IMR-90 (cell line): Measurements from ENCODE around the gene RASAL1. TPM values are rescaled to one million over a fixed set of nuclear protein-coding genes. Genes with fewer than 3 reads are reported as not detected.
A peak's percentile ranks its signal among the peaks of the same experiment; 100 is the strongest.

ENCODE experiments used
- ATAC-seq: fragments of 200-7000 bp; cut with Tn5 transposase; 2 replicates; pipeline ENCODE4 v1.9.1; 2020; ENCODE audit warnings: low read depth, mild to moderate bottlenecking, moderate library complexity
- BruUV-seq: library from RNA; stranded (reverse); fragments of 400-500 nt; replicated peaks from 2 replicates; lab custom pipeline; 2021; lab: Mats Ljungman, UMichigan
- CTCF ChIA-PET: fragments of 300-600 bp; formaldehyde crosslinking; extraction: SDS; loops from one replicate; lab custom pipeline; 2021; ENCODE audit warnings: antibody characterized with exemption; lab: Yijun Ruan, JAX
- POLR2A ChIA-PET: fragments of 300-600 bp; sonication (Branson Sonifier 250); formaldehyde crosslinking; loops from one replicate; lab custom pipeline; 2022; ENCODE audit warnings: antibody characterized with exemption; ENCODE audit not compliant: unreplicated experiment; lab: Charles Lee
- DNase-seq: peaks from one replicate; pipeline ENCODE4 v3.0.0; 2013
- H2AFZ ChIP-seq: replicated peaks from 2 replicates; pipeline ENCODE3; 2013; ENCODE audit warnings: low read length, mild to moderate bottlenecking; ENCODE audit not compliant: poor library complexity
- H2AK5ac ChIP-seq: 2 replicates; pipeline ENCODE4 v1.6.1; 2013; ENCODE audit warnings: low read depth, low read length, inconsistent platforms
- H2AK9ac ChIP-seq: replicated peaks from 2 replicates; pipeline ENCODE3; 2013; ENCODE audit warnings: mild to moderate bottlenecking, low read depth, low read length, moderate library complexity; ENCODE audit not compliant: poor library complexity
- H2BK120ac ChIP-seq: 2 replicates; pipeline ENCODE4 v1.6.1; 2013; ENCODE audit warnings: low read depth, low read length, inconsistent platforms
- H2BK15ac ChIP-seq: 3 replicates; pipeline ENCODE4 v1.6.1; 2013; ENCODE audit warnings: low read depth, low read length, inconsistent platforms
- H2BK20ac ChIP-seq: 2 replicates; pipeline ENCODE4 v1.6.1; 2013; ENCODE audit warnings: low read depth, mild to moderate bottlenecking, inconsistent platforms, low read length, moderate library complexity
- H2BK5ac ChIP-seq: 2 replicates; pipeline ENCODE4 v1.6.1; 2013; ENCODE audit warnings: mild to moderate bottlenecking, low read depth, low read length, inconsistent platforms; ENCODE audit not compliant: poor library complexity, severe bottlenecking
- H3K14ac ChIP-seq: replicated peaks from 2 replicates; pipeline ENCODE4 v1.6.1; 2013; ENCODE audit warnings: low read depth, low read length, inconsistent platforms
- H3K18ac ChIP-seq: 2 replicates; pipeline ENCODE4 v1.6.1; 2013; ENCODE audit warnings: low read depth, low read length, control low read depth
- H3K23ac ChIP-seq: 2 replicates; pipeline ENCODE4 v1.6.1; 2013; ENCODE audit warnings: low read depth, low read length, inconsistent platforms
- H3K27ac ChIP-seq: 2 replicates; pipeline ENCODE4 v1.5.1; 2013; ENCODE audit warnings: mild to moderate bottlenecking, control low read depth, low read length; ENCODE audit not compliant: insufficient read depth
- H3K27me3 ChIP-seq: 2 replicates; pipeline ENCODE4 v1.6.1; 2013; ENCODE audit warnings: low read length; ENCODE audit not compliant: control insufficient read depth, insufficient read depth
- H3K36me3 ChIP-seq: 2 replicates; pipeline ENCODE4 v1.6.1; 2013; ENCODE audit warnings: low read length, mixed read lengths; ENCODE audit not compliant: control insufficient read depth, insufficient read depth
- H3K4ac ChIP-seq: 2 replicates; pipeline ENCODE4 v1.6.1; 2013; ENCODE audit warnings: low read depth, low read length, inconsistent platforms
- H3K4me1 ChIP-seq: 2 replicates; pipeline ENCODE4 v1.6.1; 2013; ENCODE audit warnings: low read length, mixed read lengths; ENCODE audit not compliant: control insufficient read depth, insufficient read depth
- H3K4me2 ChIP-seq: 2 replicates; pipeline ENCODE4 v1.6.1; 2013; ENCODE audit warnings: low read depth, mild to moderate bottlenecking, control low read depth, low read length, moderate library complexity
- H3K4me3 ChIP-seq: 2 replicates; pipeline ENCODE4 v1.5.1; 2013; ENCODE audit warnings: low read depth, mild to moderate bottlenecking, control low read depth, low read length, moderate library complexity; ENCODE audit not compliant: insufficient read depth
- H3K56ac ChIP-seq: 2 replicates; pipeline ENCODE4 v1.6.1; 2013; ENCODE audit warnings: low read length, inconsistent platforms; ENCODE audit not compliant: insufficient read depth; ENCODE audit errors: extremely low read depth
- H3K79me1 ChIP-seq, 2 experiments: 2 replicates each; pipeline ENCODE4 v1.6.1; 2013; ENCODE audit warnings: low read length in 2 of 2, inconsistent platforms in 1 of 2, low read depth in 1 of 2
- H3K9ac ChIP-seq: 2 replicates; pipeline ENCODE4 v1.6.1; 2013; ENCODE audit warnings: low read depth, low read length, control low read depth
- H3K9me1 ChIP-seq: 2 replicates; pipeline ENCODE4 v1.6.1; 2013; ENCODE audit warnings: low read length, inconsistent platforms; ENCODE audit not compliant: insufficient read depth
- H3K9me3 ChIP-seq: 2 replicates; pipeline ENCODE4 v1.6.1; 2013; ENCODE audit warnings: low read length; ENCODE audit not compliant: control insufficient read depth, insufficient read depth
- H4K20me1 ChIP-seq: 2 replicates; pipeline ENCODE4 v1.6.1; 2013; ENCODE audit warnings: low read length, inconsistent platforms; ENCODE audit not compliant: insufficient read depth
- H4K5ac ChIP-seq: 2 replicates; pipeline ENCODE4 v1.6.1; 2013; ENCODE audit warnings: mild to moderate bottlenecking, low read depth, low read length, control low read depth
- H4K8ac ChIP-seq, 2 experiments: 2 replicates each; pipeline ENCODE4 v1.6.1; 2013; ENCODE audit warnings: low read depth in 2 of 2, low read length in 2 of 2, control low read depth in 1 of 2, inconsistent platforms in 1 of 2
- H4K91ac ChIP-seq: 2 replicates; pipeline ENCODE4 v1.6.1; 2013; ENCODE audit warnings: low read depth, low read length, inconsistent platforms; ENCODE audit not compliant: insufficient read depth
- CHD1 ChIP-seq: IDR thresholded peaks from 2 replicates; pipeline ENCODE4 v1.6.1; 2012; ENCODE audit warnings: low read depth, low read length, improper control_type of control experiment
- FOS ChIP-seq: fragments of 150-350 bp; IDR thresholded peaks from 2 replicates; pipeline ENCODE4 v1.6.1; 2016; ENCODE audit warnings: low read depth, low read length
- MAFK ChIP-seq: IDR thresholded peaks from 2 replicates; pipeline ENCODE4 v1.6.1; 2012; ENCODE audit warnings: low read depth, low read length, improper control_type of control experiment
- RFX5 ChIP-seq: IDR thresholded peaks from 2 replicates; pipeline ENCODE4 v1.8.0; 2012; ENCODE audit warnings: low read depth, mild to moderate bottlenecking, low read length, moderate library complexity
- USF2 ChIP-seq: fragments of 150-350 bp; IDR thresholded peaks from 2 replicates; pipeline ENCODE4 v1.6.1; 2017; ENCODE audit warnings: mild to moderate bottlenecking, antibody characterized with exemption, low read length, low read depth
- WGBS, 2 experiments: methylation state at CpG; one replicate each; pipeline versions ENCODE4 v1.1.5 to v1.1.7; 2013; ENCODE audit warnings: missing lambda C conversion rate in 2 of 2; ENCODE audit not compliant: insufficient read length in 1 of 2; ENCODE audit errors: extremely low coverage in 2 of 2; 5-methylcytosine and 5-hydroxymethylcytosine counted together
- dilution Hi-C: fragments of 300-500 bp; cut with HindIII; formaldehyde crosslinking; loops from one replicate; pipeline ENCODE4 v1.14.3; 2018; ENCODE audit warnings: low sequenced_read_pairs; ENCODE audit not compliant: unreplicated experiment
- in situ Hi-C: fragments of 300-500 bp; cut with MboI; formaldehyde crosslinking; loops from 3 replicates; pipeline ENCODE4 v1.14.3; 2019; ENCODE audit warnings: low sequenced_read_pairs, inconsistent platforms, mixed read lengths
- intact Hi-C: fragments of 100-400 bp; cut with micrococcal nuclease; formaldehyde crosslinking; loops from 2 replicates; pipeline ENCODE4 v1.10.0; 2022
- polyA plus RNA-seq, 3 experiments: library from polyadenylated mRNA; depleted of rRNA; stranded (reverse); fragments of >200 nt; gene quantifications; 2 replicates each; pipeline ENCODE4 v1.2.3, GENCODE V29; 2012; ENCODE audit warnings: low replicate concordance in 1 of 3
- total RNA-seq: library from RNA; depleted of rRNA; stranded (reverse); fragments of >200 nt; gene quantifications from 2 replicates; pipeline ENCODE4 v1.2.3, GENCODE V29; 2012

The RASAL1 gene
- total and polyA plus RNA-seq, 2 of the 4 experiments (the other 2 are of a cell fraction), result not detected

- Histone ChIP-seq H3K9ac (no peak overlapping the region), H3K9me1 (no peaks in the 10 kb centered on the region), H3K4me2 (no peak overlapping the region), H3K9me3 (no peaks in the 10 kb centered on the region), H3K79me1 (no peaks in the 10 kb centered on the region), H4K5ac (no peak overlapping the region), H2BK20ac (no peak overlapping the region), H3K56ac (no peak overlapping the region), H2AK9ac (peak overlapping the region; percentile 65), H4K91ac (no peak overlapping the region), H4K20me1 (no peaks in the 10 kb centered on the region), H3K36me3 (no peaks in the 10 kb centered on the region), H3K18ac (no peak overlapping the region), H2BK15ac (no peak overlapping the region), H2AFZ (no peak overlapping the region), H4K8ac (no peak overlapping the region), H3K27me3 (peaks cover 8% of the 10 kb centered on the region), H3K4me1 (no peaks in the 10 kb centered on the region), H3K23ac (no peak overlapping the region), H3K27ac (no peak overlapping the region), H2AK5ac (no peak overlapping the region), H2BK120ac (no peak overlapping the region), H3K4ac (no peak overlapping the region), H2BK5ac (no peak overlapping the region), H3K14ac (no peak overlapping the region), H3K4me3 (no peak overlapping the region)
- no peak for ATAC-seq
- CTCF ChIA-PET, result no interaction called here
- no TSS peak for BruUV-seq
- no peak for DNase-seq
- intact Hi-C loops, result no loop called here
- dilution Hi-C loops, result no loop called here
- POLR2A ChIA-PET, result no interaction called here
- no peak for TF ChIP-seq RFX5
- TF ChIP-seq CHD1, result no peak
- TF ChIP-seq FOS, result no peak
- TF ChIP-seq USF2, result no peak
- no peak for TF ChIP-seq MAFK
- no CpG with 5 or more reads among the region's 5 CpGs for WGBS, 2 experiments
- in situ Hi-C loops, result no loop called here
These were observed 7.3 kb upstream of the RASAL1 start for GRCh38 chr12:113142886-113143332.
